SH-SY5Y (cell line): ENCODE data around the gene EVA1C.

Experiments used
- GATA2 ChIP-seq: IDR thresholded peaks from 2 replicates; pipeline ENCODE4 v1.6.1; 2011; ENCODE audit warnings: mild to moderate bottlenecking, low read depth, low read length
- GATA3 ChIP-seq: IDR thresholded peaks from 2 replicates; pipeline ENCODE4 v1.6.1; 2011; ENCODE audit warnings: low read depth, mild to moderate bottlenecking, low read length, moderate library complexity

- TF ChIP-seq GATA2 (no peak), GATA3 (no peak)
Measured at GRCh38 chr21:32543975-32544374, 131.5 kb downstream of the EVA1C start.
